SU-DHL-6 (cell line): ENCODE data around the gene NT5C.

ENCODE experiments used
- H2AFZ ChIP-seq: fragments of 200-600 bp; sonication (generic); 2 replicates; pipeline ENCODE4 v1.6.1; 2014; ENCODE audit warnings: low read depth, mild to moderate bottlenecking, moderate library complexity, mixed read lengths, antibody characterized with exemption, low read length; ENCODE audit not compliant: severe bottlenecking
- H3F3A ChIP-seq: fragments of 200-600 bp; shearing (Covaris generic); 2 replicates; pipeline ENCODE4 v1.6.0; 2016; ENCODE audit warnings: antibody characterized with exemption, mild to moderate bottlenecking; ENCODE audit not compliant: insufficient read depth
- H3K27ac ChIP-seq: fragments of 200-600 bp; sonication (generic); 2 replicates; pipeline ENCODE4 v1.5.1; 2016; ENCODE audit warnings: low read depth, mild to moderate bottlenecking, low read length, moderate library complexity, mixed read lengths
- H3K27me3 ChIP-seq: fragments of 200-600 bp; sonication (generic), shearing (Covaris generic); 2 replicates; pipeline ENCODE4 v1.6.0; 2014; ENCODE audit warnings: mild to moderate bottlenecking, low read length
- H3K36me3 ChIP-seq: fragments of 200-600 bp; sonication (generic); 2 replicates; pipeline ENCODE4 v1.6.1; 2014; ENCODE audit warnings: mild to moderate bottlenecking, low read length, mixed read lengths
- H3K4me2 ChIP-seq: fragments of 300-600, 200-600 bp; shearing (Covaris generic), sonication (generic); 2 replicates; pipeline ENCODE4 v1.6.0; 2014; ENCODE audit warnings: low read length, low read depth, mild to moderate bottlenecking; ENCODE audit not compliant: poor library complexity, severe bottlenecking
- H3K4me3 ChIP-seq: fragments of 200-600 bp; sonication (generic); 2 replicates; pipeline ENCODE4 v1.5.1; 2014; ENCODE audit warnings: antibody characterized with exemption, low read length, mild to moderate bottlenecking, mixed read lengths; ENCODE audit not compliant: insufficient read depth, poor library complexity, severe bottlenecking
- H3K79me2 ChIP-seq: fragments of 200-600 bp; sonication (generic); 2 replicates; pipeline ENCODE4 v1.6.1; 2014; ENCODE audit warnings: mild to moderate bottlenecking, low read length, moderate library complexity; ENCODE audit not compliant: insufficient read depth
- H3K9ac ChIP-seq: fragments of 200-600 bp; sonication (generic); 2 replicates; pipeline ENCODE4 v1.7.0; 2014; ENCODE audit warnings: mild to moderate bottlenecking, low read length
- H3K9me2 ChIP-seq: fragments of 200-600 bp; sonication (generic); replicated peaks from 2 replicates; pipeline ENCODE4 v1.6.1; 2014; ENCODE audit warnings: low read length; ENCODE audit not compliant: insufficient read depth
- H3K9me3 ChIP-seq: fragments of 200-600 bp; sonication (generic); 2 replicates; pipeline ENCODE4 v1.6.1; 2014; ENCODE audit warnings: low read length, mixed read lengths; ENCODE audit not compliant: insufficient read depth
- H4K20me1 ChIP-seq: fragments of 200-600 bp; sonication (generic); 2 replicates; pipeline ENCODE4 v1.6.1; 2014; ENCODE audit warnings: low read depth, mild to moderate bottlenecking, antibody characterized with exemption, low read length, moderate library complexity, mixed read lengths
- EZH2phosphoT487 ChIP-seq: fragments of 200-600 bp; sonication (generic), shearing (Covaris generic); conservative IDR thresholded peaks from 2 replicates; pipeline ENCODE4 v1.6.1; 2018; ENCODE audit warnings: mild to moderate bottlenecking, antibody characterized with exemption, low read length, moderate library complexity, mixed read lengths
- TF ChIP-seq, protein P1 (sequence below): fragments of 200-600 bp; sonication (generic); IDR thresholded peaks from one replicate; pipeline ENCODE4 v1.5.1; 2017; ENCODE audit warnings: antibody characterized with exemption, mild to moderate bottlenecking, low read length, moderate library complexity; ENCODE audit not compliant: insufficient read depth, poor library complexity, severe bottlenecking

The NT5C gene

DNA sequence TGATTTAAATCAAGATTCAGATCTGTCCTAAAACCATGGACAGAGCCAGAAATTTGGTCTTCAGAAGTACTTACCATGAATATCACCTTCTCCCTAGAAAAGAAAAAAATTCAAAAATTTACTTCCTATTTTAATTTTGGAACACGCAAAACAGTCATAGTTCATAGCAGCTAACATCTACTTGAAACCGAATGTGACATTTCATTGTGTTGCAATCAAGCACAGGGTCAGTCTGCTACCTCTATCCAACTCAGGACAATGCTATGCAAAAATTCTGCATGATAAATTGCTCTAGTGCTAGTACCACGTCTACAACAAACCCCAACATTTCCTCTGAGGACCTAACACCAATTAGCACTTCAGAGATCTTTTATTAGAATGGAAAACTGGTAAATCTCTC lies 15.1 kb upstream of the NT5C start:
- 0 out of 2 replicates have a peak, but pooled peaks cover 6% of the 10 kb centered on the region for H3F3A ChIP-seq
- H3K4me3 ChIP-seq: no peak overlapping the region
- H3K9me3 ChIP-seq: no peaks in the 10 kb centered on the region
- H3K27ac ChIP-seq: no peak overlapping the region
- no peak for TF ChIP-seq EZH2phosphoT487
- TF ChIP-seq, protein P1, sequence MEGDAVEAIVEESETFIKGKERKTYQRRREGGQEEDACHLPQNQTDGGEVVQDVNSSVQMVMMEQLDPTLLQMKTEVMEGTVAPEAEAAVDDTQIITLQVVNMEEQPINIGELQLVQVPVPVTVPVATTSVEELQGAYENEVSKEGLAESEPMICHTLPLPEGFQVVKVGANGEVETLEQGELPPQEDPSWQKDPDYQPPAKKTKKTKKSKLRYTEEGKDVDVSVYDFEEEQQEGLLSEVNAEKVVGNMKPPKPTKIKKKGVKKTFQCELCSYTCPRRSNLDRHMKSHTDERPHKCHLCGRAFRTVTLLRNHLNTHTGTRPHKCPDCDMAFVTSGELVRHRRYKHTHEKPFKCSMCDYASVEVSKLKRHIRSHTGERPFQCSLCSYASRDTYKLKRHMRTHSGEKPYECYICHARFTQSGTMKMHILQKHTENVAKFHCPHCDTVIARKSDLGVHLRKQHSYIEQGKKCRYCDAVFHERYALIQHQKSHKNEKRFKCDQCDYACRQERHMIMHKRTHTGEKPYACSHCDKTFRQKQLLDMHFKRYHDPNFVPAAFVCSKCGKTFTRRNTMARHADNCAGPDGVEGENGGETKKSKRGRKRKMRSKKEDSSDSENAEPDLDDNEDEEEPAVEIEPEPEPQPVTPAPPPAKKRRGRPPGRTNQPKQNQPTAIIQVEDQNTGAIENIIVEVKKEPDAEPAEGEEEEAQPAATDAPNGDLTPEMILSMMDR: no peak
- no peak overlapping the region for H3K4me2 ChIP-seq
- 0 out of 2 replicates have a peak, but pooled peaks cover 13% of the 10 kb centered on the region for H4K20me1 ChIP-seq
- H3K9ac ChIP-seq: no peak overlapping the region
- H3K27me3 ChIP-seq: no peaks in the 10 kb centered on the region
- H3K36me3 ChIP-seq: peaks cover 37% of the 10 kb centered on the region
- H3K9me2 ChIP-seq: no peaks in the 10 kb centered on the region
- H2AFZ ChIP-seq: no peak overlapping the region
- peaks cover 43% of the 10 kb centered on the region for H3K79me2 ChIP-seq

DNA sequence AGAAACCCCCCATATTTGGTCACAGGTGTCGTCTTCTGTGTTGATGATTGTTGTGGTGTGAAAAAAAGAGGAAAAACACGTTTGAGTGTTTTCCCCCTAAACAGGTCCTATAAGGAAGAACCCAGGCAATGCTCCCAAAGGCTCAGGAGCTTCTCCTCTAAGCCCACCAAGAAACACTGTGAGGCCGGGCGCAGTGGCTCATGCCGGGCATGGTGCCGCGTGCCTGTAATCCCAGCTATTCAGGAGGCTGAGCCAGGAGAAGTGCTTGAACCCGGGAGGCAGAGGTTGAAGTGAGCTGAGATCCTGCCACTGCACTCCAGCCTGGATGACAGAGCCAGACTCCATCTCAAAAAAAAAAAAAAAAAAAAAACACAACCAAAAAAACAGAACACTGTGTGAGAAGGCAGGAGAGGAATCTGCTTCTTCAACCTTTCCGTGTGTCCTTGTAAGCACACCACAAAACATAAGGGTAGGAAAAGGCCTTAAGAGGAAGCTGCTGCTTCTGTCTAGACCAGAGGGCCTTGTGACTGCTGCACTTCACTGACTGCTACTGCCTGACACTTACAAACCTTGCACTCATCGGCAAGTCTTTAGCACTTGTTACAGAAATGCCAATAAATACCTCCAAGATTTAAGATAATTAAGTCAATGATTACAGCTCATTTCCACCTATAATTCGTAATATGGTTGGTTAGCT lies 13.4 kb upstream of the NT5C start:
- Histone ChIP-seq H3K79me2 (peaks cover 26% of the 10 kb centered on the region), H3K27ac (no peak overlapping the region), H3K4me3 (no peak overlapping the region), H3K9me2 (no peaks in the 10 kb centered on the region), H2AFZ (no peak overlapping the region), H4K20me1 (0 out of 2 replicates have a peak, but pooled peaks cover 13% of the 10 kb centered on the region), H3F3A (peaks cover 6% of the 10 kb centered on the region; the same call in 1 of the 2 replicates), H3K9me3 (no peaks in the 10 kb centered on the region), H3K9ac (no peak overlapping the region), H3K36me3 (peaks cover 41% of the 10 kb centered on the region), H3K4me2 (no peak overlapping the region), H3K27me3 (no peaks in the 10 kb centered on the region)
- no peak for TF ChIP-seq EZH2phosphoT487
- TF ChIP-seq, protein P1: no peak

DNA sequence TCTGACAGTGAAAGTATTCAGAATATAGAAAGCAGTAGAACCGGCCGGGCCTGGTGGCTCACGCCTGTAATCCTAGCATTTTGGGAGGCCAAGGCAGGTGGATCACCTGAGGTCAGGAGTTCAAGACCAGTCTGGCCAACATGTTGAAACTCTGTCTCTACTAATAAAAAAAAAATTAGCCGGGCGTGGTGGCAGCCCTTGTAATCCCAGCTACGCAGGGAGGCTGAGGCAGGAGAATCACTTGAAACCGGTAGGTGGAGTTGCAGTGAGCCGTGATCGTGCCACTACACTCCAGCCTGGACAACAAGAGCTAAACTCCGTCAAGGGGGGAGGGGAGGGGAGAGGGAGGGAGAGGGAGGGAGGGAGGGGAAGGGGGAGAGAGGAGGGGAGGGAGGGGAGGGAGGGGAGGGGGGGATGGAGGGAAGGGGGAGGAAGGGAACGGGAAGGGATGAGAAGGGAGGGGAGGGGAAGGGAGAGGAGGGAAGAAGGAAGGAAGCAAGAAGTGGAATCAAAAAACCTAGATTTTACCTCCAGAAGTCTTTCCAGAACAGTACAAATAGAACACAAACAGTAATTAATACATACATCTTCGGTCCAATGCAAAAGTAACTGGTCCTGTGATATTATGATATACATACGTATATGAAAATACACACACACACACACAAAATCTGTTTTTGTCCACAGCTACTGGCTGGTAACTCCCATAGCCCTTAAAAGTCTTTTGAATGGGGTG lies 10.9 kb upstream of the NT5C start:
- Histone ChIP-seq H3K36me3 (peaks cover 45% of the 10 kb centered on the region), H3K27ac (no peak overlapping the region), H3K4me3 (no peak overlapping the region), H3K9ac (no peak overlapping the region), H3K9me2 (no peaks in the 10 kb centered on the region), H3K27me3 (no peaks in the 10 kb centered on the region), H3F3A (peaks cover 21% of the 10 kb centered on the region), H4K20me1 (0 out of 2 replicates have a peak, but pooled peaks cover 7% of the 10 kb centered on the region), H3K79me2 (peaks cover under 1% of the 10 kb centered on the region; the same call in 1 of the 2 replicates), H3K4me2 (no peak overlapping the region), H2AFZ (no peak overlapping the region), H3K9me3 (no peaks in the 10 kb centered on the region)
- TF ChIP-seq, protein P1: no peak
- no peak for TF ChIP-seq EZH2phosphoT487
